SJSA1 (cell line): Measurements from ENCODE around the gene RPS24. TPM values are rescaled to one million over a fixed set of nuclear protein-coding genes. Genes with fewer than 3 reads are reported as not detected.
"Not testable (repeated sequence)": the region's sequence is repeated elsewhere in the genome, so short reads cannot be mapped to it uniquely, and the experiment has no call there.

ENCODE experiments used
- DNase-seq, 2 experiments: peaks; one replicate each; pipeline ENCODE4 v3.0.0-alpha.2; 2015 to 2020; ENCODE audit warnings: low spot score in 2 of 2, low read depth in 1 of 2
- H3K27ac ChIP-seq: fragments of 250-450 bp; sonication (Bioruptor Pico); 2 replicates; pipeline ENCODE4 v1.5.1; 2020; ENCODE audit warnings: mild to moderate bottlenecking, moderate library complexity
- H3K27me3 ChIP-seq: fragments of 250-450 bp; sonication (Bioruptor Pico); replicated peaks from 2 replicates; pipeline ENCODE4 v1.5.1; 2020; ENCODE audit warnings: mild to moderate bottlenecking, moderate library complexity
- H3K36me3 ChIP-seq: fragments of 250-450 bp; sonication (Bioruptor Pico); 2 replicates; pipeline ENCODE4 v1.5.1; 2020; ENCODE audit warnings: mild to moderate bottlenecking
- H3K4me1 ChIP-seq: fragments of 250-450 bp; sonication (Bioruptor Pico); replicated peaks from 2 replicates; pipeline ENCODE4 v1.6.1; 2021; ENCODE audit warnings: mild to moderate bottlenecking
- H3K4me3 ChIP-seq: fragments of 250-450 bp; sonication (Bioruptor Pico); 2 replicates; pipeline ENCODE4 v1.5.1; 2020; ENCODE audit warnings: mild to moderate bottlenecking
- H3K9me3 ChIP-seq: fragments of 250-450 bp; sonication (Bioruptor Pico); replicated peaks from 2 replicates; pipeline ENCODE4 v1.5.1; 2020; ENCODE audit warnings: mild to moderate bottlenecking
- total RNA-seq: library from RNA; depleted of rRNA; stranded (reverse); fragments of >200 nt; shearing (Covaris generic); gene quantifications from 2 replicates; pipeline ENCODE4 v1.2.3, GENCODE V29; 2014; rRNA removed

The RPS24 gene
- total RNA-seq, 1 experiment from 2014 or later, result 2,140 TPM

GRCh38 chr10:78071140-78071856, 37.6 kb downstream of the RPS24 start:
- no peaks in the 10 kb centered on the region for H3K4me1 ChIP-seq
- H3K9me3 ChIP-seq, result no peaks in the 10 kb centered on the region
- H3K27me3 ChIP-seq, result no peaks in the 10 kb centered on the region; the same call in 1 of the 2 replicates
- H3K27ac ChIP-seq, result no peak overlapping the region
- no peak for DNase-seq
- H3K36me3 ChIP-seq, result no peaks in the 10 kb centered on the region
- no peak overlapping the region for H3K4me3 ChIP-seq

- Histone ChIP-seq H3K27ac (no peak overlapping the region), H3K4me3 (no peak overlapping the region), H3K9me3 (no peaks in the 10 kb centered on the region), H3K36me3 (no peaks in the 10 kb centered on the region), H3K4me1 (no peaks in the 10 kb centered on the region), H3K27me3 (no peaks in the 10 kb centered on the region; the same call in 1 of the 2 replicates)
- DNase-seq, result no peak
Observed at GRCh38 chr10:78071857-78072179, 38.2 kb downstream of the RPS24 start.

GRCh38 chr10:78072504-78072903, 38.8 kb downstream of the RPS24 start:
- H3K9me3 ChIP-seq, result no peaks in the 10 kb centered on the region
- H3K36me3 ChIP-seq, result no peaks in the 10 kb centered on the region
- no peak overlapping the region for H3K4me3 ChIP-seq
- H3K4me1 ChIP-seq, result no peaks in the 10 kb centered on the region
- no peaks in the 10 kb centered on the region; the same call in 1 of the 2 replicates for H3K27me3 ChIP-seq
- no peak overlapping the region for H3K27ac ChIP-seq
- no peak for DNase-seq

GRCh38 chr10:78075806-78076205, 42.1 kb downstream of the RPS24 start:
- not testable (repeated sequence) for H3K27me3 ChIP-seq, H3K36me3 ChIP-seq, H3K9me3 ChIP-seq, H3K4me1 ChIP-seq, DNase-seq, H3K27ac ChIP-seq, H3K4me3 ChIP-seq

- Histone ChIP-seq H3K4me1 (no peaks in the 10 kb centered on the region), H3K36me3 (no peaks in the 10 kb centered on the region), H3K27me3 (no peaks in the 10 kb centered on the region), H3K4me3 (no peak overlapping the region), H3K9me3 (no peaks in the 10 kb centered on the region), H3K27ac (no peak overlapping the region)
- no peak for DNase-seq
Observed at GRCh38 chr10:78078539-78079330, 45.1 kb downstream of the RPS24 start.

- DNase-seq, result no peak
- no peaks in the 10 kb centered on the region for H3K36me3 ChIP-seq
- no peak overlapping the region for H3K4me3 ChIP-seq
- no peaks in the 10 kb centered on the region for H3K27me3 ChIP-seq
- H3K4me1 ChIP-seq, result no peaks in the 10 kb centered on the region
- H3K9me3 ChIP-seq, result no peaks in the 10 kb centered on the region
- H3K27ac ChIP-seq, result no peak overlapping the region
Observed at GRCh38 chr10:78079411-78079810, 45.7 kb downstream of the RPS24 start.

GRCh38 chr10:78081292-78081691, 47.6 kb downstream of the RPS24 start:
- H3K27me3 ChIP-seq, result no peaks in the 10 kb centered on the region
- no peaks in the 10 kb centered on the region for H3K9me3 ChIP-seq
- no peak for DNase-seq
- H3K4me3 ChIP-seq, result no peak overlapping the region
- H3K4me1 ChIP-seq, result no peaks in the 10 kb centered on the region
- no peaks in the 10 kb centered on the region for H3K36me3 ChIP-seq
- no peak overlapping the region for H3K27ac ChIP-seq

- H3K27ac ChIP-seq, result no peak overlapping the region
- H3K9me3 ChIP-seq, result no peaks in the 10 kb centered on the region
- no peaks in the 10 kb centered on the region for H3K4me1 ChIP-seq
- H3K4me3 ChIP-seq, result no peak overlapping the region
- H3K36me3 ChIP-seq, result no peaks in the 10 kb centered on the region
- DNase-seq, result no peak
- no peaks in the 10 kb centered on the region for H3K27me3 ChIP-seq
Observed at GRCh38 chr10:78082636-78083035, 49.0 kb downstream of the RPS24 start.

Other genes starting within 250 kb of the RPS24 start
- 19.5 and 27.6 TPM in 2 replicates for gene DLG5, start 107.1 kb upstream of the RPS24 start, total RNA-seq
- 8.3 and 10.8 TPM in 2 replicates for gene POLR3A, start 4.3 kb upstream of the RPS24 start, total RNA-seq